ENCODE results near the gene EFNA2.

The EFNA2 gene

DNA sequence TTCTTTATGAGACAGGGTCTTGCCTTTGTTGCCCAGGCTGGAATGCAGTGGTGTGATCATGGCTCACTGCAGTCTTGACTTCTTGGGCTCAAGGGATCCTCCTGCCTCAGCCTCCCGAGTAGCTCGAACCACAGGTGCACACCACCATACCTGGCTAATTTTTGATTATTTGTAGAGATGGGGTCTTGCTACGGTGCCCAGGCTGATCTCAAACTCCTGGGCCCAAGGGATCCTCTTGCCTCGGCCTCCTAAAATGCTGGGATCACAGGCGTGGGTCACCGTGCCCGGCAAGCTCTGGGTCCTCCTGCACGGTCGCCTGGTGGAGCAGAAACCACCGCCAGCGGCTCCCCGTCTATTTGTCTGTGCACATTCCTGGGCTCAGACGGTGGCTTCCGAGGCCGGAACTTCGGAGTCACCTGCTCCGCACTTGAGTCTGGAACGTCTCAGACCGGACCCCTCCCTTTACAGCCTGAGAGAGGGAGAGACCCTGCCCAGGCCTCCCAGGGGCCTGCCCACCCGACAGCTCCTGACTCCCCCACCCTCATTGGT, 22.2 kb downstream of the EFNA2 start:
- DNase-seq (ENCODE audit: low spot score): no peak
- TF ChIP-seq, protein P1, sequence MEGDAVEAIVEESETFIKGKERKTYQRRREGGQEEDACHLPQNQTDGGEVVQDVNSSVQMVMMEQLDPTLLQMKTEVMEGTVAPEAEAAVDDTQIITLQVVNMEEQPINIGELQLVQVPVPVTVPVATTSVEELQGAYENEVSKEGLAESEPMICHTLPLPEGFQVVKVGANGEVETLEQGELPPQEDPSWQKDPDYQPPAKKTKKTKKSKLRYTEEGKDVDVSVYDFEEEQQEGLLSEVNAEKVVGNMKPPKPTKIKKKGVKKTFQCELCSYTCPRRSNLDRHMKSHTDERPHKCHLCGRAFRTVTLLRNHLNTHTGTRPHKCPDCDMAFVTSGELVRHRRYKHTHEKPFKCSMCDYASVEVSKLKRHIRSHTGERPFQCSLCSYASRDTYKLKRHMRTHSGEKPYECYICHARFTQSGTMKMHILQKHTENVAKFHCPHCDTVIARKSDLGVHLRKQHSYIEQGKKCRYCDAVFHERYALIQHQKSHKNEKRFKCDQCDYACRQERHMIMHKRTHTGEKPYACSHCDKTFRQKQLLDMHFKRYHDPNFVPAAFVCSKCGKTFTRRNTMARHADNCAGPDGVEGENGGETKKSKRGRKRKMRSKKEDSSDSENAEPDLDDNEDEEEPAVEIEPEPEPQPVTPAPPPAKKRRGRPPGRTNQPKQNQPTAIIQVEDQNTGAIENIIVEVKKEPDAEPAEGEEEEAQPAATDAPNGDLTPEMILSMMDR (IDR thresholded peaks at IDR 0.05; ENCODE audit: extremely low read depth, insufficient read depth, missing control alignments): no peak
- in situ Hi-C loops (cut with MboI; ENCODE audit: low pct_unique_long_range_greater_than_20kb, low sequenced_read_pairs, unreplicated experiment): no loop called here

DNA sequence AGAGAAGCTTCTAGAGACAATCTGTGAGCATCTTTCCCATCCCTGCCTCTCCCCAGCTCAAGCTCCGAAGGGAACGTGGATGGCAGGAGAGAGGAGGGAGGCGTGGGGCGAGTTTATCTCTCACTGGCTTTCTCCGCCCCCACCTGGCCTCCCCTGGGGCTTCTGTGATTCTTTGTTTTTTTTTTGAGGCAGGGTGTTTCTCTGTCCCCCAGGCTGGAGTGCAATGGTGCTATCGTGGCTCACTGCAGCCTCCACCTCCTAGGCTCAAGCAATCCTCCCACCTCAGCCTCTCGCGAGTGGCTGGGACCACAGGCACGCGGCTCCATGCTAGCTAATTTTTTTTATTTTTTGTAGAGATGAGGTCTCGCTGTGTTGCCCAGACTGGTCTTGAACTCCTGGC, 23.0 kb downstream of the EFNA2 start:
- TF ChIP-seq, protein P1 (IDR thresholded peaks at IDR 0.05; ENCODE audit: extremely low read depth, insufficient read depth, missing control alignments): no peak
- in situ Hi-C loops (cut with MboI; ENCODE audit: low pct_unique_long_range_greater_than_20kb, low sequenced_read_pairs, unreplicated experiment): no loop called here
- DNase-seq (ENCODE audit: low spot score): no peak

DNA sequence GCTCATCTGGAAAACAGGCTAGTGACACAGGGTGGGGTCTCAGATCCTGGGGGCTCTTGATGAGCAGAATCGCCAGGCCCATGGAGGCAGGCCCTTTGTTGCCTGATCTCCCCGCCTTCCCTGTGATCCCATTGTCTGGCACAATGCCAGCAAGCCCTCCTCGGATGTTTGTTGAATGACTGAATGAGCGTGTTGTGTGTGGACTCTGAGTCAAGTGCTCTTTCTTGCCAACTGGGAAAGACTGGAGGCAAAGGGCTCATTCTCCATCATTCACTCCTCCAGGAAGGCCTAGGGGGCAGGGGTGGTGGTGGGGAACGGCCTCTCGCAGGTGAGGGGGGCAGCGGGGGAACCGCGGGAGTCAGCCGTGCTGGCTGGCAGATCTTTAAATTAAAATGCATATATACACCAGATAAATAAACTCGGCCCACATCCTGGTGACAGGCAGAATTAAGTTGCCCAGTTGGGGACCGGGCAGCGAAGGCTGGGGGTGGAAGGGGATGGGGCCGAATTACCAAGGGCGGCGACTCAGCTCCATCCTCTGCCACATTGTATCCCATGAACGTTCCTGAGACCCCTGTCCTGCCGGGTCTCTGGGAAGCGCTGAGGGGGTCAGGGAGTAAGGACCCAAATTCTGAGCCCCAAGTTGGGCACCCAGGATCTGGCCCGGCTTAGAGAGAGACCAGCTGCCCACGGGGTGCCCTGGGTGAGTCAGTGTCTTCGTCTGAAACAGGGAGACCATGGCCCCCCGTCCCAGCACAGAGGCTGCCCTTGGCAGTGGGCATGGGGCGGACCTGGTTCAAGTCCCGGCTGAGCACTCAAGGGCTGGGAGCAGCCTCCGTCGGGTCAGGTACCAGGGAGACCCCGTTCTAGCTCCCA, 24.5 kb downstream of the EFNA2 start:
- TF ChIP-seq, protein P1 (IDR thresholded peaks at IDR 0.05; ENCODE audit: extremely low read depth, insufficient read depth, missing control alignments): no peak

DNA sequence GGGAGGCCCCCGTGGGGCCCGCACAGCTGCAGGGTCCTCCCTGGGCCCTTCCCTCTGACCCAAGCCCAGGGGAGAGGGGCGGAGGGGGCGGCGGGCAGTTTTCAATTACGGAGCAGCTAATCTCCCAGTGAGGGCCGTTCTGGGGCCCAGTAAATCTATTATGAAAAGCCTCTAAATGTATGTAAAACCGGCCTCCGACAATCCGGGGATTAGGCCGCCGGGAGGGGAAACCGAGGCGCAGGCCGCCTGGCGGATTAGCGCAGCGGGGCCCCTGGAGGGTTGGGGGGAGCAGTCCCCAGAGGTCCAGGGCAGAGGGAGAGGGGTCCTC, 25.1 kb downstream of the EFNA2 start:
- in situ Hi-C loops (cut with MboI; ENCODE audit: low pct_unique_long_range_greater_than_20kb, low sequenced_read_pairs, unreplicated experiment): no loop called here
- DNase-seq (ENCODE audit: low spot score): no peak
- TF ChIP-seq, protein P1 (IDR thresholded peaks at IDR 0.05; ENCODE audit: extremely low read depth, insufficient read depth, missing control alignments): no peak

More for the DNA sequence above, 24.5 kb downstream of the EFNA2 start:
- in situ Hi-C loops (cut with MboI; ENCODE audit: low pct_unique_long_range_greater_than_20kb, low sequenced_read_pairs, unreplicated experiment): no loop called here
- no peak for DNase-seq (ENCODE audit: low spot score)

DNA sequence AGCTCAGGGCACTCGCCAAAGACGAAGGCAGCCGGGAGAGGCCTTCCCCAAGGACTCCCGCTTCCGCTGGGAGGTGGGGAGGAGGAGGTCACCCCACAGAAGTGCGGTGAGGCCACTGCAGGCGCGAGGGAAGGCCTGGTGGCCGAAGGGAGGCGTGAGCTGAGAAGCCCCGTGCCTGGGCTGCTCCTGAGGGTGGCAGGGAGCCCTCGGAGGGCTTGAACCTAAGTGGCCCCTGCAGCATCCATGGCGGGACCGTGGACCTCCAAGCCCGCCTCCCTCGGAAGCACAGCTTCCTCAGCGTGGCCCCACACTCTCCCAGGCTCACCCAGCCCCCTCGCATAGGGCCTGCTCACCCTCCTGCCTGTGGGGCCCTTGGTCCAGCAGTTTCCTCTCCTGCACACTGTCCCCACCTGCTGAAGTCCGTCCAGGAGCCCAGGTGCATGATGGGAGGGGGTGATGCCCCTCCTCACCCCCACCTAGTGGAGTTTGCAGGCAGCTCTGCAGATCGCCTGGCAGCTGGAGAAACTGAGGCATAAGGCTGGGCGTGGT, 25.9 kb downstream of the EFNA2 start:
- TF ChIP-seq, protein P1 (IDR thresholded peaks at IDR 0.05; ENCODE audit: extremely low read depth, insufficient read depth, missing control alignments): no peak
- in situ Hi-C loops (cut with MboI; ENCODE audit: low pct_unique_long_range_greater_than_20kb, low sequenced_read_pairs, unreplicated experiment): no loop called here
- no peak for DNase-seq (ENCODE audit: low spot score)

DNA sequence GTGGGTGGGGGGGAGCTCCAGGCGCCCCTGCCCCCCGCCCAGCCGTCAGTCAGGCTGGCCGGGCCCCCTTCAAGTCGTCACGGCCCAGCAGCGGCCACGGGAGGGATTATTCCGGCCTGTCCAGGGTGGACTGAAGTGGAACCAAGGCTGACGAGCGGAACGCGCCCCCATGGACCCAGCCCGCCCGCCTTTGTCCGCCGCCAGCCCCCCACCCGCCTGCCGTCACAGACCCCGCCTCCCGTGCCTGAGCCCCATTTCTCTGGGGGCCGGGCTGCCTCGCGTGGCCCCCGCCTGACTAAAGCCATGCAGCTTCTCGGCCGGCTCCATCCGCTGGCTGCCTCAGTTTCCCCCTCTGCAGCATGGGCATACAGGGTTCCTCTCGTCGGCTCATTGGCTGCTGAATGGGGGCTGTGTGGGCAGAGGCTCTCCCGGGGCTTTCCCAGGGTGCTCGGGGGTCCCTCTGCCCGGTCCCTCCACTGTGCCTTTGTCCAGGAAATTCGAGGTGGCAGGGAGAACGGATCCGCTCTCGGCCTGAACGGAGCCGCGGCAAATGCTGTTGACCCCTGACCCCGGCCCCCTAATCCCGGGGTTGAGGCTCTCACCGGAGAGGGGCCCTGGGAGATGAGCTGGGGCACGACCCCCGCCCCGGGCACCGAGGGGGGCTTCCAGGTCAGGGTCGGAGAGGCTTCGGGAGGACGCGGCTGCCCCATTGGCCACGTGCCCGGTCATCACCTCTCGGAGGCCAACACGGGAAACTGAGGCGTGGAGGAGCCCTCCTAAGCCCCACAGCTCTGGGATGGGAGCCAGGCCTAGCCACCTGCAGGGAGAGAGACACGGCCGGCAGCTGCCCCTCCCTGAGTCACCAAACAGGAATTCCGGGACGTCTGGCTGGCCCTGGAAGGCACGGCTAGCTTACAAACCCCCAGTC, 27.4 kb downstream of the EFNA2 start:
- in situ Hi-C loops (cut with MboI; ENCODE audit: low pct_unique_long_range_greater_than_20kb, low sequenced_read_pairs, unreplicated experiment): no loop called here
- no peak for DNase-seq (ENCODE audit: low spot score)
- TF ChIP-seq, protein P1 (IDR thresholded peaks at IDR 0.05; ENCODE audit: extremely low read depth, insufficient read depth, missing control alignments): no peak
